K562 (cell line): ENCODE measurements around the gene OR51E2.

Source experiments
- CBX2 ChIP-seq: fragments of 200-600 bp; sonication (generic); IDR thresholded peaks from one replicate; pipeline ENCODE4 v1.6.1; 2012; ENCODE audit warnings: mild to moderate bottlenecking, low read length, inconsistent platforms; ENCODE audit not compliant: insufficient read depth, poor library complexity, severe bottlenecking
- CHD1 ChIP-seq: fragments of 200-600 bp; sonication (generic); IDR thresholded peaks from one replicate; pipeline ENCODE4 v1.6.1; 2012; ENCODE audit warnings: mild to moderate bottlenecking, moderate library complexity, low read length, inconsistent platforms
- ELF4 ChIP-seq: fragments of 450-650 bp; formaldehyde crosslinking; IDR thresholded peaks from 2 replicates; pipeline ENCODE4 v1.4.0; 2022; ENCODE audit warnings: missing genetic modification characterization
- FOXJ3 ChIP-seq: sonication (generic); formaldehyde crosslinking; IDR thresholded peaks from 2 replicates; pipeline ENCODE4 v1.4.0; 2020; ENCODE audit warnings: mild to moderate bottlenecking, missing genetic modification reagents
- MXI1 ChIP-seq: IDR thresholded peaks from 2 replicates; pipeline ENCODE4 v1.6.1; 2011; ENCODE audit warnings: low read depth, mild to moderate bottlenecking, improper control_type of control experiment, low read length
- NFYB ChIP-seq: IDR thresholded peaks from 2 replicates; pipeline ENCODE4 v1.6.1; 2011; ENCODE audit warnings: mild to moderate bottlenecking, moderate library complexity; ENCODE audit not compliant: insufficient read length; ENCODE audit errors: extremely low read depth
- PREB ChIP-seq: sonication (generic); formaldehyde crosslinking; IDR thresholded peaks from 2 replicates; pipeline ENCODE4 v1.8.1; 2023; ENCODE audit warnings: mild to moderate bottlenecking, missing genetic modification reagents
- TEAD2 ChIP-seq: fragments of 450-650 bp; IDR thresholded peaks from 2 replicates; pipeline ENCODE4 v1.6.1; 2016; ENCODE audit warnings: missing genetic modification characterization, control low read depth, missing compliant biosample characterization
- ZNF143 ChIP-seq: sonication (generic); formaldehyde crosslinking; IDR thresholded peaks from 2 replicates; pipeline ENCODE4 v1.9.0; 2022; ENCODE audit warnings: mild to moderate bottlenecking, missing genetic modification reagents
- ZNF57 ChIP-seq: fragments of 450-650 bp; formaldehyde crosslinking; IDR thresholded peaks from 2 replicates; pipeline ENCODE4 v1.4.0; 2020; ENCODE audit warnings: mild to moderate bottlenecking, moderate library complexity
- TF ChIP-seq, protein P1 (sequence below), 3 experiments: IDR thresholded peaks in 2 of 3; conservative IDR thresholded peaks in 1 of 3; 2 replicates each; pipeline ENCODE4 v1.5.1; 2011 to 2012; ENCODE audit warnings: low read length in 3 of 3, mild to moderate bottlenecking in 3 of 3, control low read depth in 2 of 3, improper control_type of control experiment in 1 of 3, inconsistent platforms in 1 of 3, low read depth in 1 of 3, mixed read lengths in 1 of 3, moderate library complexity in 1 of 3; ENCODE audit not compliant: insufficient read depth in 2 of 3
- TF ChIP-seq, protein P2 (sequence below): sonication (generic); formaldehyde crosslinking; IDR thresholded peaks from 2 replicates; pipeline ENCODE4 v1.9.0; 2022; ENCODE audit warnings: mild to moderate bottlenecking, missing genetic modification reagents
- TF ChIP-seq, protein P3 (sequence below): fragments of 250-450 bp; sonication (Bioruptor Pico); IDR thresholded peaks from 2 replicates; pipeline ENCODE4 v1.5.0; 2021; ENCODE audit warnings: mild to moderate bottlenecking, borderline replicate concordance
- TF ChIP-seq, protein P4 (sequence below): sonication (generic); formaldehyde crosslinking; IDR thresholded peaks from 2 replicates; pipeline ENCODE4 v1.8.0; 2022; ENCODE audit warnings: mild to moderate bottlenecking, missing genetic modification reagents, borderline replicate concordance

DNA sequence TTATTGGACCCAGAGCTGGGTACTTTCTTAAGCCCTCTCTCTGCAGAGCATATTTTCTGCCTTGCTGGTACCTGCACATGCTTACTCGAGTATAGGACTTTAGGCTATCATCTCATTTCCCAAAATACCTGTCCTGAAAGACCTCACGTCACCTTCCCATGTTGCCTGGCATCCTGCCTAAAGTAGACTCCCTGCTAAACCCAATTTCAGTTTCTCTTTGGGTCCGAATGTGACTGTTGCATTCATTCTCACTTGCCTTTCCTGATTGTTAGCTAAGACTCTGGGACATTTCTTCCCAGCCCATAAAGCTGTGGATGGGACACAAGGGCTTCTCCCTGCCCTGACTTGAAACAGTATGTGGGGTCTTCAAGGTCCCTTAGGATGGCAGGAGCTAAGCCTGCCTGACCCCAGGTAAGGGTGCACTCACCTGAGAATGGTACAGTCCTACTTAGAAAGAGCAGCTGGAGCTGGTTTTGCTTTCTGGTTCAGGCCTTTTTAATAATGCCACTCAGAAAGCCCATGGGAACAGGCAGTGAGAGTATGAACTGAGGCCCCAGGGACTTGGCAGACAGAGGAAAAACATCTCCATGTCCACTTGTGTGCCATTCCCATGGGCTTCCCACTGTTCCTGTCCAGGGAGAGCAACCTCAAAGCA is 12.9 kb downstream of the OR51E2 start:
- TF ChIP-seq, protein P1, sequence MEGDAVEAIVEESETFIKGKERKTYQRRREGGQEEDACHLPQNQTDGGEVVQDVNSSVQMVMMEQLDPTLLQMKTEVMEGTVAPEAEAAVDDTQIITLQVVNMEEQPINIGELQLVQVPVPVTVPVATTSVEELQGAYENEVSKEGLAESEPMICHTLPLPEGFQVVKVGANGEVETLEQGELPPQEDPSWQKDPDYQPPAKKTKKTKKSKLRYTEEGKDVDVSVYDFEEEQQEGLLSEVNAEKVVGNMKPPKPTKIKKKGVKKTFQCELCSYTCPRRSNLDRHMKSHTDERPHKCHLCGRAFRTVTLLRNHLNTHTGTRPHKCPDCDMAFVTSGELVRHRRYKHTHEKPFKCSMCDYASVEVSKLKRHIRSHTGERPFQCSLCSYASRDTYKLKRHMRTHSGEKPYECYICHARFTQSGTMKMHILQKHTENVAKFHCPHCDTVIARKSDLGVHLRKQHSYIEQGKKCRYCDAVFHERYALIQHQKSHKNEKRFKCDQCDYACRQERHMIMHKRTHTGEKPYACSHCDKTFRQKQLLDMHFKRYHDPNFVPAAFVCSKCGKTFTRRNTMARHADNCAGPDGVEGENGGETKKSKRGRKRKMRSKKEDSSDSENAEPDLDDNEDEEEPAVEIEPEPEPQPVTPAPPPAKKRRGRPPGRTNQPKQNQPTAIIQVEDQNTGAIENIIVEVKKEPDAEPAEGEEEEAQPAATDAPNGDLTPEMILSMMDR (IDR thresholded peaks at IDR 0.05 in 2 of 3, conservative IDR thresholded peaks at IDR 0.05 in 1 of 3; ENCODE audit: insufficient read depth in 2 of 3, low read depth in 1 of 3, low read length in 3 of 3): no peak
- TF ChIP-seq MXI1 (no peak), ZNF57 (no peak), FOXJ3 (CRISPR knock-in tag) (no peak), CHD1 (no peak), NFYB (no peak), ELF4 (no peak), TEAD2 (no peak), ZNF143 (CRISPR knock-in tag) (no peak), PREB (CRISPR knock-in tag) (no peak), CBX2 (no peak)
- TF ChIP-seq, protein P2, sequence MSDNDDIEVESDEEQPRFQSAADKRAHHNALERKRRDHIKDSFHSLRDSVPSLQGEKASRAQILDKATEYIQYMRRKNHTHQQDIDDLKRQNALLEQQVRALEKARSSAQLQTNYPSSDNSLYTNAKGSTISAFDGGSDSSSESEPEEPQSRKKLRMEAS: no peak
- TF ChIP-seq, protein P3, sequence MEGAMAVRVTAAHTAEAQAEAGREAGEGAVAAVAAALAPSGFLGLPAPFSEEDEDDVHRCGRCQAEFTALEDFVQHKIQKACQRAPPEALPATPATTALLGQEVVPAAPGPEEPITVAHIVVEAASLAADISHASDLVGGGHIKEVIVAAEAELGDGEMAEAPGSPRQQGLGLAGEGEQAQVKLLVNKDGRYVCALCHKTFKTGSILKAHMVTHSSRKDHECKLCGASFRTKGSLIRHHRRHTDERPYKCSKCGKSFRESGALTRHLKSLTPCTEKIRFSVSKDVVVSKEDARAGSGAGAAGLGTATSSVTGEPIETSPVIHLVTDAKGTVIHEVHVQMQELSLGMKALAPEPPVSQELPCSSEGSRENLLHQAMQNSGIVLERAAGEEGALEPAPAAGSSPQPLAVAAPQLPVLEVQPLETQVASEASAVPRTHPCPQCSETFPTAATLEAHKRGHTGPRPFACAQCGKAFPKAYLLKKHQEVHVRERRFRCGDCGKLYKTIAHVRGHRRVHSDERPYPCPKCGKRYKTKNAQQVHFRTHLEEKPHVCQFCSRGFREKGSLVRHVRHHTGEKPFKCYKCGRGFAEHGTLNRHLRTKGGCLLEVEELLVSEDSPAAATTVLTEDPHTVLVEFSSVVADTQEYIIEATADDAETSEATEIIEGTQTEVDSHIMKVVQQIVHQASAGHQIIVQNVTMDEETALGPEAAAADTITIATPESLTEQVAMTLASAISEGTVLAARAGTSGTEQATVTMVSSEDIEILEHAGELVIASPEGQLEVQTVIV (CRISPR knock-in tag): no peak
- TF ChIP-seq, protein P4, sequence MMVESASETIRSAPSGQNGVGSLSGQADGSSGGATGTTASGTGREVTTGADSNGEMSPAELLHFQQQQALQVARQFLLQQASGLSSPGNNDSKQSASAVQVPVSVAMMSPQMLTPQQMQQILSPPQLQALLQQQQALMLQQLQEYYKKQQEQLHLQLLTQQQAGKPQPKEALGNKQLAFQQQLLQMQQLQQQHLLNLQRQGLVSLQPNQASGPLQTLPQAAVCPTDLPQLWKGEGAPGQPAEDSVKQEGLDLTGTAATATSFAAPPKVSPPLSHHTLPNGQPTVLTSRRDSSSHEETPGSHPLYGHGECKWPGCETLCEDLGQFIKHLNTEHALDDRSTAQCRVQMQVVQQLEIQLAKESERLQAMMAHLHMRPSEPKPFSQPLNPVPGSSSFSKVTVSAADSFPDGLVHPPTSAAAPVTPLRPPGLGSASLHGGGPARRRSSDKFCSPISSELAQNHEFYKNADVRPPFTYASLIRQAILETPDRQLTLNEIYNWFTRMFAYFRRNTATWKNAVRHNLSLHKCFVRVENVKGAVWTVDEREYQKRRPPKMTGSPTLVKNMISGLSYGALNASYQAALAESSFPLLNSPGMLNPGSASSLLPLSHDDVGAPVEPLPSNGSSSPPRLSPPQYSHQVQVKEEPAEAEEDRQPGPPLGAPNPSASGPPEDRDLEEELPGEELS: no peak
